H1 (cell line): ENCODE data around the gene HERC5. TPM values are rescaled to one million over a fixed set of nuclear protein-coding genes. Genes with fewer than 3 reads are reported as not detected.

ENCODE experiments used
- CTCF ChIA-PET: fragments of 300-600 bp; sonication (Branson Sonifier 250); formaldehyde crosslinking; loops from one replicate; lab custom pipeline; 2021; ENCODE audit not compliant: partially characterized antibody; lab: Charles Lee
- POLR2A ChIA-PET: fragments of 300-600 bp; sonication (Branson Sonifier 250); formaldehyde crosslinking; loops from one replicate; lab custom pipeline; 2021; ENCODE audit warnings: inconsistent platforms; ENCODE audit not compliant: partially characterized antibody; lab: Charles Lee
- DNase-seq, 2 experiments: peaks; one replicate each; pipeline versions ENCODE4 v3.0.0 to v3.0.0-alpha.2; 2010 to 2022; ENCODE audit warnings: low spot score in 2 of 2, low read depth in 1 of 2, mixed read lengths in 1 of 2
- FAIRE-seq: peaks from 2 replicates; lab custom pipeline; 2011; peaks lifted over from hg19 to GRCh38; lab: Jason Lieb, UNC
- H2AFZ ChIP-seq: 2 replicates; pipeline ENCODE4 v1.8.1; 2012; ENCODE audit warnings: low read length, inconsistent platforms
- H2AK5ac ChIP-seq: 2 replicates; pipeline ENCODE4 v1.6.1; 2013; ENCODE audit warnings: low read depth, low read length
- H2BK120ac ChIP-seq: replicated peaks from 2 replicates; pipeline ENCODE3; 2013; ENCODE audit warnings: low read depth, low read length, inconsistent platforms
- H2BK12ac ChIP-seq: 2 replicates; pipeline ENCODE4 v1.6.1; 2013; ENCODE audit warnings: low read depth, low read length
- H2BK15ac ChIP-seq: 2 replicates; pipeline ENCODE4 v1.6.1; 2013; ENCODE audit warnings: low read length
- H2BK20ac ChIP-seq: 2 replicates; pipeline ENCODE4 v1.6.1; 2013; ENCODE audit warnings: low read length
- H2BK5ac ChIP-seq: 2 replicates; pipeline ENCODE4 v1.6.1; 2013; ENCODE audit warnings: low read depth, low read length
- H3K14ac ChIP-seq: 2 replicates; pipeline ENCODE4 v1.6.1; 2013; ENCODE audit warnings: inconsistent platforms; ENCODE audit not compliant: insufficient read length
- H3K18ac ChIP-seq: 2 replicates; pipeline ENCODE4 v1.6.1; 2013; ENCODE audit warnings: low read length; ENCODE audit errors: extremely low read depth
- H3K23ac ChIP-seq: 2 replicates; pipeline ENCODE4 v1.6.1; 2013; ENCODE audit warnings: inconsistent platforms; ENCODE audit not compliant: insufficient read length
- H3K23me2 ChIP-seq: 2 replicates; pipeline ENCODE4 v1.6.1; 2013; ENCODE audit warnings: low read depth, low read length
- H3K27ac ChIP-seq: 2 replicates; pipeline ENCODE4 v1.6.1; 2011; ENCODE audit warnings: low read depth, low read length, inconsistent platforms
- H3K27me3 ChIP-seq, 4 experiments: replicated peaks in 1 of 4; 1 replicate in 1 of 4; 2 replicates in 3 of 4; pipeline versions ENCODE4 v1.6.1 to v1.8.1; 2011 to 2013; ENCODE audit warnings: low read length in 3 of 4, mild to moderate bottlenecking in 3 of 4, inconsistent platforms in 2 of 4, mixed read lengths in 2 of 4, moderate library complexity in 1 of 4; ENCODE audit not compliant: control insufficient read depth in 3 of 4, insufficient read depth in 3 of 4; ENCODE audit errors: extremely low read depth in 1 of 4
- H3K36me3 ChIP-seq, 4 experiments: 2 replicates each; pipeline versions ENCODE4 v1.6.1 to v1.8.1; 2011 to 2013; ENCODE audit warnings: mild to moderate bottlenecking in 4 of 4, low read length in 3 of 4, moderate library complexity in 2 of 4, control low read depth in 1 of 4, inconsistent platforms in 1 of 4; ENCODE audit not compliant: insufficient read depth in 4 of 4, control insufficient read depth in 2 of 4
- H3K4ac ChIP-seq: replicated peaks from 2 replicates; pipeline ENCODE3; 2013; ENCODE audit warnings: low read length, low read depth, mixed read lengths, inconsistent platforms; ENCODE audit not compliant: insufficient read length
- H3K4me1 ChIP-seq, 4 experiments: replicated peaks in 1 of 4; 1 replicate in 1 of 4; 2 replicates in 3 of 4; pipeline versions ENCODE4 v1.6.1 to v1.8.1; 2011 to 2013; ENCODE audit warnings: low read length in 3 of 4, inconsistent platforms in 2 of 4, mixed read lengths in 1 of 4; ENCODE audit not compliant: insufficient read depth in 4 of 4, control insufficient read depth in 3 of 4
- H3K4me2 ChIP-seq, 2 experiments: 2 replicates each; pipeline versions ENCODE4 v1.6.1 to v1.8.1; 2011 to 2013; ENCODE audit warnings: low read depth in 2 of 2, low read length in 2 of 2, control low read depth in 1 of 2, inconsistent platforms in 1 of 2, mild to moderate bottlenecking in 1 of 2; ENCODE audit not compliant: insufficient read depth in 1 of 2
- H3K4me3 ChIP-seq, 4 experiments: fragments of 200-600, 300-600 bp in 1 of 4; sonication (generic), shearing (Covaris generic), sonication (Bioruptor Twin) in 1 of 4; 2 replicates each; pipeline versions ENCODE4 v1.5.1 to v1.8.1; 2011 to 2016; ENCODE audit warnings: low read length in 4 of 4, low read depth in 3 of 4, control low read depth in 2 of 4, inconsistent platforms in 2 of 4, mild to moderate bottlenecking in 2 of 4, mixed read lengths in 1 of 4, moderate library complexity in 1 of 4; ENCODE audit not compliant: insufficient read depth in 2 of 4; ENCODE audit errors: extremely low read depth in 1 of 4
- H3K56ac ChIP-seq: replicated peaks from 2 replicates; pipeline ENCODE3; 2013; ENCODE audit warnings: low read depth, mild to moderate bottlenecking, mixed read lengths, low read length, inconsistent platforms; ENCODE audit not compliant: insufficient read length
- H3K79me1 ChIP-seq: 2 replicates; pipeline ENCODE4 v1.6.1; 2013; ENCODE audit warnings: low read depth, low read length, control low read depth
- H3K79me2 ChIP-seq, 2 experiments: 2 replicates each; pipeline versions ENCODE4 v1.6.1 to v1.8.1; 2012 to 2013; ENCODE audit warnings: low read length in 2 of 2, mild to moderate bottlenecking in 2 of 2, inconsistent platforms in 1 of 2; ENCODE audit not compliant: insufficient read depth in 2 of 2, control insufficient read depth in 1 of 2
- H3K9ac ChIP-seq, 4 experiments: replicated peaks in 1 of 4; 1 replicate in 1 of 4; 2 replicates in 3 of 4; pipeline versions ENCODE4 v1.6.1 to v1.8.1; 2011 to 2013; ENCODE audit warnings: low read depth in 3 of 4, low read length in 3 of 4, control low read depth in 2 of 4, mild to moderate bottlenecking in 2 of 4, moderate library complexity in 2 of 4, inconsistent platforms in 1 of 4; ENCODE audit errors: extremely low read depth in 1 of 4
- H3K9me3 ChIP-seq, 2 experiments: 2 replicates each; pipeline versions ENCODE4 v1.6.1 to v1.8.1; 2012 to 2013; ENCODE audit warnings: mild to moderate bottlenecking in 2 of 2, moderate library complexity in 2 of 2, control low read depth in 1 of 2, inconsistent platforms in 1 of 2, low read depth in 1 of 2, low read length in 1 of 2, mixed read lengths in 1 of 2; ENCODE audit not compliant: insufficient read depth in 2 of 2
- H4K20me1 ChIP-seq, 2 experiments: replicated peaks in 1 of 2; 2 replicates each; pipeline versions ENCODE3 to v1.8.1; 2011 to 2013; ENCODE audit warnings: inconsistent platforms in 2 of 2, low read length in 2 of 2, mild to moderate bottlenecking in 1 of 2; ENCODE audit not compliant: insufficient read depth in 2 of 2, control insufficient read depth in 1 of 2
- H4K5ac ChIP-seq: 2 replicates; pipeline ENCODE4 v1.6.1; 2013; ENCODE audit warnings: low read length, low read depth, mixed read lengths, inconsistent platforms; ENCODE audit not compliant: insufficient read length
- H4K8ac ChIP-seq: 2 replicates; pipeline ENCODE4 v1.8.0; 2013; ENCODE audit warnings: mild to moderate bottlenecking, moderate library complexity, low read length, inconsistent platforms; ENCODE audit not compliant: insufficient read depth; ENCODE audit errors: extremely low read depth
- H4K91ac ChIP-seq: replicated peaks from 2 replicates; pipeline ENCODE3; 2013; ENCODE audit warnings: low read length, mixed read lengths, inconsistent platforms; ENCODE audit not compliant: insufficient read length
- CEBPB ChIP-seq: IDR thresholded peaks from 2 replicates; pipeline ENCODE4 v1.6.1; 2012; ENCODE audit warnings: low read depth, low read length
- CHD1 ChIP-seq: IDR thresholded peaks from 2 replicates; pipeline ENCODE4 v1.6.1; 2012; ENCODE audit warnings: low read depth, low read length, improper control_type of control experiment
- NRF1 ChIP-seq: IDR thresholded peaks from 2 replicates; pipeline ENCODE4 v1.6.1; 2011; ENCODE audit warnings: mild to moderate bottlenecking, low read depth, low read length, improper control_type of control experiment
- RXRA ChIP-seq: IDR thresholded peaks from 2 replicates; pipeline ENCODE4 v1.6.1; 2011; ENCODE audit warnings: low read depth, mild to moderate bottlenecking, low read length, moderate library complexity; ENCODE audit not compliant: insufficient read depth
- SRF ChIP-seq: IDR thresholded peaks from 2 replicates; pipeline ENCODE4 v1.6.1; 2011; ENCODE audit warnings: mild to moderate bottlenecking, low read depth, low read length, moderate library complexity
- TCF12 ChIP-seq: IDR thresholded peaks from 2 replicates; pipeline ENCODE4 v1.6.1; 2011; ENCODE audit warnings: low read depth, mild to moderate bottlenecking, low read length
- WGBS, 2 experiments: shearing (Covaris generic) in 1 of 2; methylation state at CpG; one replicate each; pipeline versions ENCODE4 v1.1.6 to v1.1.7; 2013 to 2015; ENCODE audit warnings: low lambda C conversion rate in 2 of 2, mixed read lengths in 2 of 2, inconsistent platforms in 1 of 2, low coverage in 1 of 2, missing lambda C conversion rate in 1 of 2; ENCODE audit not compliant: insufficient replicate concordance in 2 of 2, insufficient coverage in 1 of 2, insufficient read length in 1 of 2; ENCODE audit errors: extremely low coverage in 1 of 2, missing lambda C conversion rate in 1 of 2; 5-methylcytosine and 5-hydroxymethylcytosine counted together
- polyA plus RNA-seq, 7 experiments: library from polyadenylated mRNA; depleted of rRNA in 3 of 7; stranded (reverse) in 5 of 7; unstranded in 2 of 7; fragments of >200 nt in 5 of 7; fragments of 200-250 nt in 2 of 7; gene quantifications; 1 replicate in 5 of 7; 2 replicates in 1 of 7; 4 replicates in 1 of 7; pipeline versions ENCODE4 v1.2.1 to v1.2.3, GENCODE V29; 2011 to 2013; ENCODE audit warnings: missing spikeins in 2 of 7, mixed read lengths in 2 of 7
- total RNA-seq: library from RNA; stranded (reverse); fragmentation: NEBNext Ultra II Directional; extraction: Animal tissue kit (Norgen Biotek cat#: 25700); gene quantifications from 2 replicates; pipeline ENCODE4 v1.2.1, GENCODE V29; 2021

Gene HERC5
- total and polyA plus RNA-seq, 2 of the 8 experiments (the other 6 are each of a cell fraction or from before 2014, with no cell fraction given) = 6.6 to 20.7 TPM

GRCh38 chr4:88549815-88550214 is 92.9 kb downstream of the HERC5 start:
- ChIA-PET CTCF (no interaction called here), POLR2A (no interaction called here)
- Histone ChIP-seq H3K4ac (no peak overlapping the region), H3K79me2 (no peaks in the 10 kb centered on the region), H4K20me1 (no peaks in the 10 kb centered on the region), H2BK120ac (no peak overlapping the region), H2AFZ (no peak overlapping the region), H4K5ac (no peak overlapping the region), H3K4me2 (no peak overlapping the region), H2AK5ac (no peak overlapping the region), H3K27me3 (no peaks in the 10 kb centered on the region), H3K4me3 (no peak overlapping the region), H4K8ac (no peak overlapping the region), H2BK12ac (no peak overlapping the region), H2BK20ac (no peak overlapping the region), H3K9ac (no peak overlapping the region), H3K36me3 (no peaks in the 10 kb centered on the region), H3K9me3 (no peaks in the 10 kb centered on the region), H3K23ac (no peak overlapping the region), H4K91ac (no peak overlapping the region), H3K27ac (no peak overlapping the region), H2BK5ac (no peak overlapping the region), H3K18ac (no peak overlapping the region), H3K79me1 (no peaks in the 10 kb centered on the region), H3K14ac (no peak overlapping the region), H3K56ac (no peak overlapping the region), H3K23me2 (no peaks in the 10 kb centered on the region), H3K4me1 (peaks cover 0 to 3% (median 0%) of the 10 kb centered on the region in 4 experiments; a peak in 1 of 7 replicates), H2BK15ac (no peak overlapping the region)
- peak; percentile 75 for FAIRE-seq
- DNase-seq = no peak
- 91% methylated on average over 7 of the region's 7 CpGs; no CpG with 5 or more reads in 1 of the 2 experiments for WGBS, 2 experiments
- TF ChIP-seq CHD1 (no peak), RXRA (no peak), CEBPB (no peak), TCF12 (no peak), NRF1 (no peak), SRF (peak; percentile 84)
